Neural cell (in vitro differentiated cells): ENCODE results near the gene CDC42EP2.

Experiments
- EP300 ChIP-seq: fragments of 450-650 bp; conservative IDR thresholded peaks from 2 replicates; pipeline ENCODE4 v1.6.1; 2014; ENCODE audit warnings: antibody characterized with exemption, mild to moderate bottlenecking, moderate library complexity; ENCODE audit not compliant: poor library complexity, severe bottlenecking
- MXI1 ChIP-seq: fragments of 450-650 bp; conservative IDR thresholded peaks from 2 replicates; pipeline ENCODE4 v1.6.1; 2014; ENCODE audit warnings: antibody characterized with exemption, mild to moderate bottlenecking; ENCODE audit not compliant: poor library complexity, severe bottlenecking
- POLR2AphosphoS5 ChIP-seq: IDR thresholded peaks from 2 replicates; pipeline ENCODE4 v1.6.1; 2012
- TAF1 ChIP-seq: IDR thresholded peaks from 2 replicates; pipeline ENCODE4 v1.6.1; 2012; ENCODE audit warnings: low read depth
- TF ChIP-seq, protein P1 (sequence below): fragments of 450-650 bp; IDR thresholded peaks from 2 replicates; pipeline ENCODE4 v1.5.1; 2014; ENCODE audit warnings: antibody characterized with exemption, mild to moderate bottlenecking, moderate library complexity; ENCODE audit not compliant: poor library complexity, severe bottlenecking

GRCh38 chr11:65327021-65327420 is 12.4 kb downstream of the CDC42EP2 start:
- TF ChIP-seq, protein P1, sequence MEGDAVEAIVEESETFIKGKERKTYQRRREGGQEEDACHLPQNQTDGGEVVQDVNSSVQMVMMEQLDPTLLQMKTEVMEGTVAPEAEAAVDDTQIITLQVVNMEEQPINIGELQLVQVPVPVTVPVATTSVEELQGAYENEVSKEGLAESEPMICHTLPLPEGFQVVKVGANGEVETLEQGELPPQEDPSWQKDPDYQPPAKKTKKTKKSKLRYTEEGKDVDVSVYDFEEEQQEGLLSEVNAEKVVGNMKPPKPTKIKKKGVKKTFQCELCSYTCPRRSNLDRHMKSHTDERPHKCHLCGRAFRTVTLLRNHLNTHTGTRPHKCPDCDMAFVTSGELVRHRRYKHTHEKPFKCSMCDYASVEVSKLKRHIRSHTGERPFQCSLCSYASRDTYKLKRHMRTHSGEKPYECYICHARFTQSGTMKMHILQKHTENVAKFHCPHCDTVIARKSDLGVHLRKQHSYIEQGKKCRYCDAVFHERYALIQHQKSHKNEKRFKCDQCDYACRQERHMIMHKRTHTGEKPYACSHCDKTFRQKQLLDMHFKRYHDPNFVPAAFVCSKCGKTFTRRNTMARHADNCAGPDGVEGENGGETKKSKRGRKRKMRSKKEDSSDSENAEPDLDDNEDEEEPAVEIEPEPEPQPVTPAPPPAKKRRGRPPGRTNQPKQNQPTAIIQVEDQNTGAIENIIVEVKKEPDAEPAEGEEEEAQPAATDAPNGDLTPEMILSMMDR: no peak
- TF ChIP-seq POLR2AphosphoS5: no peak
- no peak for TF ChIP-seq TAF1
- no peak for TF ChIP-seq EP300
- TF ChIP-seq MXI1: no peak
